Dermis microvascular lymphatic vessel endothelial cell (primary cell): ENCODE measurements around the gene BEND7. TPM values are rescaled to one million over a fixed set of nuclear protein-coding genes. Genes with fewer than 3 reads are reported as not detected.
"Not testable (repeated sequence)": the region's sequence is repeated elsewhere in the genome, so short reads cannot be mapped to it uniquely, and the experiment has no call there.

ENCODE experiments used
- DNase-seq, 2 donors: peaks; one replicate each; pipeline versions ENCODE4 v3.0.0 to v3.0.0-alpha.2; 2010; ENCODE audit warnings: low read depth in 2 of 2
- total RNA-seq: library from RNA; depleted of rRNA; stranded (reverse); fragments of >200 nt; gene quantifications from 2 replicates; pipeline ENCODE4 v1.2.1, GENCODE V29; 2014

BEND7 gene
- total RNA-seq, 1 donor from 2014 or later: 4.9 TPM

DNA sequence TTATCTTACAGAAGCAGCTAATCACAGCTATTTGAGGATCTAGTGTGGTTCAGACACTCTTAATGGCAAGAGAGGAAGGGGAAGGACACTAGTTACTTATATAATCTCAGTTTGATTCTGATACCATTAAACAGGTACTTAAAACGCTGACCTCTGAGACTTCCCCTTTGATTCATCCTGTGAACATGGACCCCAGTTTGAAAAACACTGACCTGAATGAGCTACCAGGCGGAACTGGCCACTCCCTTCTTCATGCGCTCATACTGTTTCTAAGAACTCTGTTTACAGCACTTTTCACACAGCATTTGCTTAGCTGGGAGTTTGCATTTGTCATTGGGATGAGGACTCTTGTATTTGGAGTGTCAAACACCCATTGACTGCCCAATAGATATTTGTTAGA lies 45.7 kb downstream of the BEND7 start:
- no peak for DNase-seq

- no peak for DNase-seq
Measured at GRCh38 chr10:13481690-13482089, 47.1 kb downstream of the BEND7 start.

DNA sequence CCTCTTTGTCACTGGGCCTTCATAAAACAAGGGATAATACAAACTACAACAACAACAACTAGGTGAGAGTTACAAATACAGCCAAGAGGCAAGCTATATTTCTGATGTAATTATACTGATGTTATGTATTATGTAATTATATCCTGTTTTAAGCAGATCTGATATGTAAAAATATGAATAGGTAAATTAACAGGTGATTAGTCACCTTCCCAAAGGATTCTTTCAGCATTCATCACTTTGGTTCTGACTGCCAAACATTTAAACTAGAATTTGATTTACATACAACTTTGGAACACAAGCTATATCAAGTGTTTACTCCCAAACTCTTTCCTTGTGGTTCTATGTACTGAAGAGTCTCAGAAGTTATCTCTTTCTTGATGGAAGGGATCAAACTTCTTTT lies 53.7 kb downstream of the BEND7 start:
- no peak for DNase-seq

- no peak for DNase-seq
Measured at GRCh38 chr10:13473986-13474385, 54.8 kb downstream of the BEND7 start.

GRCh38 chr10:13472359-13472758 lies 56.5 kb downstream of the BEND7 start:
- DNase-seq: no peak

DNA sequence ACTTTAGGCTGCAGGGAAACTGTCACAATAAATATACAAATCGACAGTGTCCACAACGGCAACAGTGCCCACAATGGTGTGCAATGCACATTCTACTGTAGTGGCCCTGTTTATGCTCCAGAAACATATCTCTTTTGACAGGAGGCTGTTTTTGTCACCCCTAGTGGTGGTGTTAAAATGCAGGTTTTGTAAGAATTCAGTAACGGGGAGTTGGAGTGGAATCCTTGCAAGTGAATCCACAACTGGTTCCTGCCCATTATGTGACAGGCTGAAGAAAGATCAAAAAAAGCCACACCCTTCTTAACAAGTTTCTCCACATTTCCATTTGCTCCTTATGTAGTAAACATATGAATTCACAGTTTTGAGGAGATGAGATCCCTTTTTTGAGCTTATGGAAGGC lies 58.5 kb downstream of the BEND7 start:
- no peak for DNase-seq

- DNase-seq: no peak
Measured at GRCh38 chr10:13462551-13462950, 66.3 kb downstream of the BEND7 start.

DNA sequence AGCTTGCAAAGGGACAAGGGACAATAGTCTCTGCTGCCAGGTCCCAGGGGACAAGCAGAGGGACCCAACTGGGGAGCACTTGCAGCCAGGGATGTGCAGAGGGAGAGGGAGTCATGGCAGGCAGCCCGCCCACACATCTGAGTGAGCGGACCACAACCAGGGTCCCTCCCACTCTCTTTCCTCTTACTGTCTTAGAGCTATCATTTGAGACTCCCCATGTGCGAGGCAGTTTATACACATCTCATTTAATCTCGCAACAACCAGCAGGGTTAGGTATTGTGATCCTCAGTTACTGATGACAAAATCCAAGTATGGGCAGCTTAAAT lies 70.2 kb downstream of the BEND7 start:
- no peak for DNase-seq

DNA sequence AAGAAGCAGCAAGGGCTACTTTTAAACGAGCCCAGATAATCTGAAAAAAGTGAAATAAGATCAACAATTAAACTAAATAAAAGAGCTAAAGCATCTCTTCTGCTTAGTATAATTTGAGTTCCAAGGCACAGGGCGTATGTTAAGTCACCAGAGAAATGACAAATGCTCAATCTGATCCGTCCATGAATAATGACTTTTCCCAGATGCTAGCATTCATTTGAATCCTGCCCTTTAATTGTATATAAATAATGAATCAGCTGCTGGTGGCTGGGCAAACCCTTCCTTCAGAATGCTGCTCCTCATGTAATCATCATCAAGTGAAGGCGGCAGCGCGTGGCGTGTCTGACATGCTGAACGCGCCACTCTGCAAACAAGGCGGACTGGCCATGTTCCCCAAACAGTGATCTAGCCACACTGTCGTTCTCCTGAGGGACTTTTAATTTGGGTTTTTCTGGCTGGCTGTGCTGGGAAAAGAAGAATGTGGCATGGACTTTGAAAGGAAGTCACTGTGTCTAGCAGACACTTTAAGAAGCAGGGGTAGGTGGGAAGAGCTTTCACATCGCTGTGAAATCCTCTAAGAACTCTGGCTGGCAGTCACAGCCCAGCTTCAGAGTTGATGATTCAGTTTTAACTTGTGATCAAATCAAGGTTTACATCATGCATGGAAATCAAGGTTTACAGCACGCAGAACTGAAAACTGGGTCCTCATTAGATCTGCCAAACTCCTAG lies 70.7 kb downstream of the BEND7 start:
- no peak for DNase-seq

GRCh38 chr10:13453896-13454295 lies 74.9 kb downstream of the BEND7 start:
- peak in 1 of 2 donors; percentile 8 for DNase-seq

GRCh38 chr10:13450069-13450468 lies 78.7 kb downstream of the BEND7 start:
- DNase-seq: no peak

DNA sequence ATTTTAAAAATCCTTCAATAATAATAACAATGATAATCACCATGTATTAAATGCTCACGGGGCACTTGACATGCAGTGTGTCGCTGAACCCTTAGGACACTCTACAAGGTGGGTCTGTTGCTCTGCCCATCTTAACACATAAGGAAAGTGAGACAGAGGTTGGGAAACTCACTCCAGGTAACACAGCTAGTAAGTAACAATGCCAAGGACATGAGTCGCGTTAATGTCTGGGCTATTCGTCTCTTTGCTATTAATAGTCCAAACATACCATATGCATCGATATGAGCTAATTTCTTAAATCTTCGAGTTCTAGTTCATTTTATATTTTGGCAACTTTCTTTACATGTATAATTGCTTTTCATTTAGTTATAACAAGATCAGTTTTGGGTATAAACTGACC lies 79.5 kb downstream of the BEND7 start:
- DNase-seq: no peak

DNA sequence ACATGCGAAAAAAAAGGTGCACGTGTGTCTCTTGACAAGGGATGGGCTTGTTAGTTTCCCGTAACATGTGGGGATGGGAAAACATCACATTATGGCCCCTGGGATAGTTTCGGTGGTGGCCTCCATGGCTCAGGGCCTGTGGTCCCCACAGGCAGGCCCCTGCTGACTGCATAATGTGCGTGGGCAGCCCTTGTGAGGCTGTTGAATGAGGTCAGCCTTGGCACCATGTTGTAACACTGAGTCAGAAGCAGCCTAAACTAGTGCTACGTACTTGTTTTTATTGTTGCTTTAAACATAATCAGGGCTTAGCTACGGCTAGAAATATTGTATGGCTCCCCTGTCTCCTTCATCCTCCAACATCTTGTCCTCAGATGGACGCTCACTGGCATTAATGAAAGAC lies 80.6 kb downstream of the BEND7 start:
- no peak for DNase-seq

- DNase-seq: no peak
Measured at GRCh38 chr10:13445656-13446400, 83.0 kb downstream of the BEND7 start.

- no peak for DNase-seq
Measured at GRCh38 chr10:13441476-13441875, 87.3 kb downstream of the BEND7 start.

DNA sequence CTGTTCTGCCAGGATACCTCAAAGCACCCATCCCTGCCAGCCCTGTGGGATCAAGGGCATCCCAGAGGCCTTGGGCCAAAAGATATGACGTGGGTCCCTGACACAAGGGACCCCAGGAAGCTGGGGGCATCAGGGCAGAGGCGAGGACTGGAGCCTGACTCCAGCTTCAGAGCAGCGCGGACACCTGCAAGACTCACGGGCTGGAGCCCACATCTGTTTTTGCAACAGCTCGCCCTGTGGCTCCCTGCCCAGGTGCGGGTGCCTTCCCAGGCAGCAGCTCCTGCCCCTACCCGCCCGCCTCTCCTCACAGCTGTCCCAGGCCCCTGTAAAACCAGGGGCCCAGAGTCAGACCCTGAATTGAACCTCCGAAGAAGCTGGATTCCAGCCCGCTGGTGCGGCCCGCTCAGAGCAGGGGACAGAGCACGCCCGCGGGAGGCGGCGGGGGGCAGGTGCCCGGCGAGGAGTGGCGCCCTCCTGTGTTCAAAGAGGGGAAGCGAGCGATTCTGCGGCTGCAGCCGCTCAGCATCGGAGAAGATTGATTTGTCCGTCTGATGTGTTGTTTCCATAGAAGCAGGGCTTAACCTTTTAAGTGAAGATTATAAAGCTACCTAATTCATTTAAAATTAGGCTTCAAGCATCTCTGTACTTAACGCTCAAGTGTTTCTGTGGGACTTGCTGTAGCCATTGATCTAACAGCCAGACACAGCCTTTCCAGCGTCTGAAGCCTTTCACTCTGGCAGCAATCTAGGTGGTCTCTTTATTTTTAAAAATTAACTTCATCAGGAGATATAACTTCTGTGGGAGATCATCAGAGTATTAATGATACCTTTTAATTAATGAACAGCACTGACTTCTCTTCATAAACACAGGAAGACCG lies 88.4 kb downstream of the BEND7 start:
- peak in 1 of 2 donors; percentile 42 for DNase-seq

- DNase-seq: no peak
Measured at GRCh38 chr10:13439313-13440184, 89.3 kb downstream of the BEND7 start.

GRCh38 chr10:13437026-13437555 lies 91.7 kb downstream of the BEND7 start:
- DNase-seq: no peak

DNA sequence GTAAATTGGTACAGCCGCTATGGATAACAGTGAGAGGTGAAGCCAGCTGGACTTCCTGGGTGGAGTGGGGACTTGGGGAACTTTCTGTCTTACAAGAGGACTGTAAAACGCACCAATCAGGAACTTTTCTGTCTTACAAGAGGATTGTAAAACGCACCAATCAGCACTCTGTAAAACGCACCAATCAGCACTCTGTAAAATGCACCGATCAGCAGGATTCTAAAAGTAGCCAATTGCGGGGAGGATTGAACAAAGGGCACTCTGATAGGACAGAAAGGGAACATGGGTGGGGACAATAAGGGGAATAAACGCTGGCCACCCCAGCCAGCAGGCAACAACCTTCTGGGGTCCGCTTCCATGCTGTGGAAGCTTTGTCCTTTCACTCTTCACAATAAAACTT lies 100.9 kb downstream of the BEND7 start:
- DNase-seq: not testable (repeated sequence)

- DNase-seq: no peak
Measured at GRCh38 chr10:13425397-13425796, 103.4 kb downstream of the BEND7 start.

DNA sequence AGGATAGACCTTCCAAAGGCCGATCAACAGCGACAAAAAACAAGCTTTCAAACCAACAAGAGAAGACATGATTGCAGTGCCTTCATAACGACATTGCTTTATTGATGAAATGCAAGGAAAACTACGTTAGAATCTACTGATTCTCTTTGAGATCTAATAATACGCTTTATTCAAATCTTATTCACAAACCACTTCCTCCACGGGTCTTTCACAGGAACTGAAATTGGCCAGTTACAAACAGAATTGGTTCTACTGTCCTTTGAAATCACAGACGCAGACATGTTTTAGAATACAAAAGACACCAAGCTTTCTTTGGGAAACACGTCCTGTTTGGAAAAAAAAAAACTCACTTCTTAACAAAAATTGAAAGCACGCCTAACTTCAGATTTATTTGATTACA lies 106.0 kb downstream of the BEND7 start:
- no peak for DNase-seq
